ENCODE data around the gene HDAC4. TPM values are rescaled to one million over a fixed set of nuclear protein-coding genes. Genes with fewer than 3 reads are reported as not detected.

The HDAC4 gene
- total RNA-seq, 2 experiments from 2014 or later = 22.6 to 24.5 TPM

- H3K36me3 Mint-ChIP-seq (ENCODE audit: low read depth) = no peaks in the 10 kb centered on the region
- TF ChIP-seq, protein P1, sequence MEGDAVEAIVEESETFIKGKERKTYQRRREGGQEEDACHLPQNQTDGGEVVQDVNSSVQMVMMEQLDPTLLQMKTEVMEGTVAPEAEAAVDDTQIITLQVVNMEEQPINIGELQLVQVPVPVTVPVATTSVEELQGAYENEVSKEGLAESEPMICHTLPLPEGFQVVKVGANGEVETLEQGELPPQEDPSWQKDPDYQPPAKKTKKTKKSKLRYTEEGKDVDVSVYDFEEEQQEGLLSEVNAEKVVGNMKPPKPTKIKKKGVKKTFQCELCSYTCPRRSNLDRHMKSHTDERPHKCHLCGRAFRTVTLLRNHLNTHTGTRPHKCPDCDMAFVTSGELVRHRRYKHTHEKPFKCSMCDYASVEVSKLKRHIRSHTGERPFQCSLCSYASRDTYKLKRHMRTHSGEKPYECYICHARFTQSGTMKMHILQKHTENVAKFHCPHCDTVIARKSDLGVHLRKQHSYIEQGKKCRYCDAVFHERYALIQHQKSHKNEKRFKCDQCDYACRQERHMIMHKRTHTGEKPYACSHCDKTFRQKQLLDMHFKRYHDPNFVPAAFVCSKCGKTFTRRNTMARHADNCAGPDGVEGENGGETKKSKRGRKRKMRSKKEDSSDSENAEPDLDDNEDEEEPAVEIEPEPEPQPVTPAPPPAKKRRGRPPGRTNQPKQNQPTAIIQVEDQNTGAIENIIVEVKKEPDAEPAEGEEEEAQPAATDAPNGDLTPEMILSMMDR (IDR thresholded peaks at IDR 0.05) = no peak
- no peaks in the 10 kb centered on the region for H3K27me3 Mint-ChIP-seq
- DNase-seq (no peak), ATAC-seq (no peak)
- H3K9me3 Mint-ChIP-seq = no peaks in the 10 kb centered on the region
- no peak overlapping the region for H3K4me3 Mint-ChIP-seq
- ChIA-PET POLR2A (no interaction called here), CTCF (interaction anchor here (0.9 kb wide), 1 partner anchor 8 kb away, joined by 3 read pairs; no protein-coding TSS in a partner anchor)
- no peak overlapping the region for H3K27ac Mint-ChIP-seq
- H3K4me1 Mint-ChIP-seq (ENCODE audit: low read depth) = no peaks in the 10 kb centered on the region
- intact Hi-C loops (cut with micrococcal nuclease) = no loop called here
Measured at GRCh38 chr2:239044336-239044735, 356.5 kb downstream of the HDAC4 start.

DNA sequence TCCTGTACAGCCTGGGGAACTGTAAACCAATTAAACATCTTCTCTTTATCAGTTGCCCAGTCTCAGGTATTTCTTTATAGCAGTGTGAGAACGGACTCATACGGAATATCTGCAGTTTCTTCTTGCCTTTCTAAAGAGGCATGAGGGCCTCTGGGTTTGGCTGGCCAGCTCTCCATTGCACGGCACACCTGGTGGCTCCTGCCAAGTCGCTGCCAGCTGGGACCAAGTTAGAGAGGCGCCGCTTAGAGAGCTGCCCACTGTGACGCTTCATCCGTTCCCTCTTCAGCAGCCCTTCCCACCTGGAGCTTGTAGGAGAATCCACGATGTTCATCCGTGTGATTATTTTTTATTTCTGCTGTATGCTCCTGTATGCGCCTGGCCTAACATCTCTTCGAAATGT, 357.5 kb downstream of the HDAC4 start:
- no peak for DNase-seq
- no peak for ATAC-seq
- H3K36me3 Mint-ChIP-seq (ENCODE audit: low read depth) = no peaks in the 10 kb centered on the region
- H3K27me3 Mint-ChIP-seq = no peaks in the 10 kb centered on the region
- TF ChIP-seq, protein P1 (IDR thresholded peaks at IDR 0.05) = no peak
- intact Hi-C loops (cut with micrococcal nuclease) = no loop called here
- no peak overlapping the region for H3K4me3 Mint-ChIP-seq
- CTCF ChIA-PET = no interaction called here
- no peak overlapping the region for H3K27ac Mint-ChIP-seq
- H3K9me3 Mint-ChIP-seq = no peaks in the 10 kb centered on the region
- POLR2A ChIA-PET = no interaction called here
- H3K4me1 Mint-ChIP-seq (ENCODE audit: low read depth) = no peaks in the 10 kb centered on the region

GRCh38 chr2:239042551-239043320, 358.1 kb downstream of the HDAC4 start:
- Mint-ChIP-seq H3K27ac (no peak overlapping the region), H3K36me3 (ENCODE audit: low read depth) (no peaks in the 10 kb centered on the region), H3K4me1 (ENCODE audit: low read depth) (no peaks in the 10 kb centered on the region), H3K4me3 (no peak overlapping the region), H3K9me3 (no peaks in the 10 kb centered on the region), H3K27me3 (no peaks in the 10 kb centered on the region)
- DNase-seq = no peak
- ChIA-PET CTCF (no interaction called here), POLR2A (no interaction called here)
- ATAC-seq = no peak
- intact Hi-C loops (cut with micrococcal nuclease) = no loop called here
- TF ChIP-seq, protein P1 (IDR thresholded peaks at IDR 0.05) = no peak

DNA sequence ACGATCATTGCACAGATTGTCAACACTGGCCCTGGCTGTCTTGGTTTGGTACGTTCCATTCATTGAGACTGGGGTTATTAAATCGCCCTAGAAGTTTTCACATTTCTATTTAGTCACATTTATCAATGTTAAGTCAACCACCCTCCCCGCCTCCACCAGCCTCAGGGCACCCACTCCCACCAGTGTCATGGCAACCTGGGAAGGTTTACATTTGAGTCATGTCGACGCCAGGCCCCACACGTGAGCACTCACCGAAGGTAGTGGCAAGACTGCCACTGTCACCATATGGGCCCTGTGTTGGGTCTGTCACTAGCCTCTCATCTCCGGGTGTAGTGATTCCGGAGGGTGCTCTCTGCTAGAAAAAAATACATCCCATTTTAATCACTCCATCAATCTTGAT, 358.8 kb downstream of the HDAC4 start:
- ChIA-PET POLR2A (no interaction called here), CTCF (no interaction called here)
- TF ChIP-seq, protein P1 (IDR thresholded peaks at IDR 0.05) = no peak
- Mint-ChIP-seq H3K27me3 (no peaks in the 10 kb centered on the region), H3K36me3 (ENCODE audit: low read depth) (no peaks in the 10 kb centered on the region), H3K9me3 (no peaks in the 10 kb centered on the region), H3K4me1 (ENCODE audit: low read depth) (no peaks in the 10 kb centered on the region), H3K27ac (no peak overlapping the region), H3K4me3 (no peak overlapping the region)
- DNase-seq (no peak), ATAC-seq (no peak)
- intact Hi-C loops (cut with micrococcal nuclease) = no loop called here

GRCh38 chr2:239041062-239041461, 359.8 kb downstream of the HDAC4 start:
- ATAC-seq = no peak
- Mint-ChIP-seq H3K27ac (no peak overlapping the region), H3K36me3 (ENCODE audit: low read depth) (no peaks in the 10 kb centered on the region), H3K4me1 (ENCODE audit: low read depth) (no peaks in the 10 kb centered on the region), H3K27me3 (no peaks in the 10 kb centered on the region), H3K9me3 (no peaks in the 10 kb centered on the region), H3K4me3 (no peak overlapping the region)
- DNase-seq = no peak
- intact Hi-C loops (cut with micrococcal nuclease) = no loop called here
- TF ChIP-seq, protein P1 (IDR thresholded peaks at IDR 0.05) = no peak
- CTCF ChIA-PET = no interaction called here
- POLR2A ChIA-PET = no interaction called here

All from activated CD8-positive, alpha-beta T cell treated with anti-CD3 and anti-CD28 coated beads for 36 hours (primary cell).